Lung (tissue), 16 donors: ENCODE data around the gene KRT75. TPM values are rescaled to one million over a fixed set of nuclear protein-coding genes. Genes with fewer than 3 reads are reported as not detected.

Experiments
- ATAC-seq: fragments of 200-7000 bp; cut with Tn5 transposase; one replicate; pipeline ENCODE4 v1.9.1; 2020; ENCODE audit warnings: moderate number of reproducible peaks; ENCODE audit not compliant: insufficient read depth, low FRiP score
- DNase-seq, 3 donors: peaks; one replicate each; pipeline ENCODE4 v3.0.0-alpha.2; 2013 to 2017
- H3K27ac ChIP-seq, 2 donors: one replicate each; pipeline ENCODE4 v1.5.1; 2013; ENCODE audit warnings: mild to moderate bottlenecking in 2 of 2, moderate library complexity in 2 of 2, control low read depth in 1 of 2, inconsistent platforms in 1 of 2, low read depth in 1 of 2, low read length in 1 of 2
- H3K27me3 ChIP-seq, 3 donors: one replicate each; pipeline ENCODE4 v1.5.1; 2013; ENCODE audit warnings: low read length in 2 of 3; ENCODE audit not compliant: control insufficient read depth in 3 of 3, insufficient read depth in 3 of 3
- H3K36me3 ChIP-seq, 4 donors: one replicate each; pipeline ENCODE4 v1.5.1; 2013; ENCODE audit warnings: low read length in 4 of 4, mild to moderate bottlenecking in 1 of 4, moderate library complexity in 1 of 4; ENCODE audit not compliant: control insufficient read depth in 4 of 4, insufficient read depth in 4 of 4
- H3K4me1 ChIP-seq, 5 donors: one replicate each; pipeline ENCODE4 v1.5.1; 2013; ENCODE audit warnings: low read length in 5 of 5, mild to moderate bottlenecking in 2 of 5, moderate library complexity in 1 of 5; ENCODE audit not compliant: control insufficient read depth in 5 of 5, insufficient read depth in 5 of 5
- H3K4me3 ChIP-seq: one replicate; pipeline ENCODE4 v1.5.1; 2013; ENCODE audit warnings: mild to moderate bottlenecking, control low read depth, moderate library complexity
- H3K9ac ChIP-seq, 2 donors: one replicate each; pipeline ENCODE4 v1.5.1; 2013; ENCODE audit warnings: low read length in 2 of 2, control low read depth in 1 of 2; ENCODE audit not compliant: insufficient read depth in 1 of 2
- H3K9me3 ChIP-seq, 4 donors: one replicate each; pipeline ENCODE4 v1.5.1; 2013; ENCODE audit warnings: low read length in 3 of 4, mild to moderate bottlenecking in 1 of 4, moderate library complexity in 1 of 4; ENCODE audit not compliant: control insufficient read depth in 4 of 4, insufficient read depth in 3 of 4
- CTCF ChIP-seq: IDR thresholded peaks from 2 replicates; pipeline ENCODE4 v1.5.1; 2012; ENCODE audit warnings: mild to moderate bottlenecking; ENCODE audit errors: control extremely low read depth, extremely low read depth
- WGBS, 2 donors: extraction: QIAGEN DNeasy Blood & Tissue Kit; methylation state at CpG; one replicate each; pipeline ENCODE4 v1.1.7; 2013; 5-methylcytosine and 5-hydroxymethylcytosine counted together
- long read RNA-seq, 5 donors: transcript quantifications; one replicate each; lab custom pipeline, GENCODE V29; 2026
- polyA plus RNA-seq, 2 donors: library from polyadenylated mRNA; stranded (reverse); fragments of 200-250 nt; gene quantifications; one replicate each; pipeline ENCODE4 v1.2.1, GENCODE V29; 2013
- total RNA-seq, 2 donors: library from RNA; depleted of rRNA in 1 of 2; stranded (reverse); fragments of >200 nt in 1 of 2; gene quantifications; one replicate each; pipeline ENCODE4 v1.2.1, GENCODE V29; 2014 to 2021
- donor health status: control.
- donor health status: control.
- donor health status: Bipolar disorder and iron deficiency.
- donor health status: healthy.
- donor health status: DM: yes; HTN: yes; CAD: no.

Gene KRT75
- total RNA-seq (not detected), polyA plus RNA-seq (under 1 TPM in 1 of 2 donors, not detected in 1; 0.01 TPM)
- long read RNA-seq, donor 1 = 0 reads
- long read RNA-seq, donor 2 = 0 reads
- long read RNA-seq, donor 3 = 0 reads
- long read RNA-seq, donor 4 = 0 reads
- long read RNA-seq, donor 5 = 0 reads

DNA sequence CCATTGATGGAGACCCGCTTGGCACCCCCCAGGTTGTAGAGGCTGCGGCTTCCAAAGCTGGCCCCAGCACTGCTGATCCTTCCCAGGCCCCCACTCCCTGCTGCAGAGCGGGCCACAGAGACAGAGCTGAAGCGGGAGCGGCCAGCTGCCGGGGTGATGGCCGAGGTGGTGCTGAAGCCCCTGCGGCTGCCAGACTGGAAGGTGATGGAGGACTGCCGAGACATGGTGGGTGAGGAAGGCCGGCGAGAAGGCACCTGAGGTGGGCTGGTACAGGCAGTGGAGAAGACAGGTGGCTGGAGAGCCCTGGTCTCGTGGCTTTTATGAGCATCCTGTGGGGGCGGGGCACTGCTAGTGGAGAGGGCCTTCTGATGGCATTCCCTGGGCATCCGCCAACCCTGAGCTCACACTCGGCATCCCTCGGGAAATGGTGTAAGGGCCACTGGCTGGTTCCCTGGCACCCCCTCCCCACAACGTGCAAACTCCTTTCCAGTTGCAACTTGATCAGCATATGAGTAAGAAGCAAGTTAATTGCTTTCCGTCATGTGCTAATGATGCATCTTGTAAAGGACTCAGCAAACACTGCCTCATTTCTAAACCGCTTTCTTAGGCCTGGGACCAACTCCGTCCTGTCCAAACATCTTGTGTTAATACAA is at the start of gene KRT75:
Gene KRT75 (minus strand): TSS at position 291 of the 653 bp plus-strand sequence. CDS start 67 bp downstream, at position 224.
- no peak for DNase-seq
- ATAC-seq = no peak
- Histone ChIP-seq H3K9me3 (no peaks in the 10 kb centered on the region), H3K9ac (no peak within 1 kb of the TSS), H3K4me1 (peaks cover 0 to 7% (median 0%) of the 10 kb centered on the region in 5 donors), H3K27ac (no peak within 1 kb of the TSS), H3K4me3 (no peak within 1 kb of the TSS), H3K27me3 (peaks cover 0 to 9% (median 7%) of the 10 kb centered on the region in 3 donors), H3K36me3 (no peaks in the 10 kb centered on the region)
- no peak for TF ChIP-seq CTCF
- WGBS, 2 donors = 82 to 85% methylated on average over 20 of the region's 20 CpGs

- 60 to 65% methylated on average over 3 of the region's 3 CpGs for WGBS, 2 donors
- ATAC-seq = no peak
These were observed 45.9 kb upstream of the KRT75 start for GRCh38 chr12:52480073-52480472.

DNA sequence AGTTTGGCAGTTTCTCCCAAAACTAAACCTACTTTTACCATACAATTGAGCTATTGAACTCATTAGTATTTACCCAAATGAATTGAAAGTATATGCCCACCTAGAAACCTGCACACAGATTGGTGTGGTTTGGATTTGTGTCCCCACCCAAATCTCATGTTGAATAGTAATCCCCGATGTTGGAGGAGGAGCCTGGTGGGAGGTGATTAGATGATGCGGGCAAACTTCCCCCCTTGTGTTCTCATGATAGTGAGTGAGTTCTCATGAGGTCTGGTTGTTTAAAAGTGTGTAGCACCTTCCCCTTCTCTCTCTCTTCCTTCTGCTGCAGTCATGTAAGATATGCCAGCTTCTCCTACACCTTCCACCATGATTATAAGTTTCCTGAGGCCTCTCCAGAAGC is 43.5 kb upstream of the KRT75 start:
- no peak for DNase-seq
- Histone ChIP-seq H3K9me3 (peaks cover 0 to 2% (median 0%) of the 10 kb centered on the region in 4 donors), H3K4me1 (no peaks in the 10 kb centered on the region), H3K36me3 (no peaks in the 10 kb centered on the region), H3K27me3 (peaks cover 0 to 1% (median 0%) of the 10 kb centered on the region in 3 donors), H3K9ac (no peak overlapping the region), H3K4me3 (no peak overlapping the region), H3K27ac (no peak overlapping the region)
- WGBS, 2 donors = 44 to 63% methylated on average over 2 of the region's 2 CpGs
- no peak for ATAC-seq
- no peak for TF ChIP-seq CTCF

More at GRCh38 chr12:52480073-52480472, 45.9 kb upstream of the KRT75 start:
- Histone ChIP-seq H3K27me3 (peaks cover 0 to 4% (median 0%) of the 10 kb centered on the region in 3 donors), H3K27ac (no peak overlapping the region), H3K9me3 (peaks cover 0 to 2% (median 0%) of the 10 kb centered on the region in 4 donors), H3K4me1 (no peaks in the 10 kb centered on the region), H3K36me3 (no peaks in the 10 kb centered on the region), H3K4me3 (no peak overlapping the region), H3K9ac (no peak overlapping the region)
- no peak for DNase-seq
- TF ChIP-seq CTCF = no peak

DNA sequence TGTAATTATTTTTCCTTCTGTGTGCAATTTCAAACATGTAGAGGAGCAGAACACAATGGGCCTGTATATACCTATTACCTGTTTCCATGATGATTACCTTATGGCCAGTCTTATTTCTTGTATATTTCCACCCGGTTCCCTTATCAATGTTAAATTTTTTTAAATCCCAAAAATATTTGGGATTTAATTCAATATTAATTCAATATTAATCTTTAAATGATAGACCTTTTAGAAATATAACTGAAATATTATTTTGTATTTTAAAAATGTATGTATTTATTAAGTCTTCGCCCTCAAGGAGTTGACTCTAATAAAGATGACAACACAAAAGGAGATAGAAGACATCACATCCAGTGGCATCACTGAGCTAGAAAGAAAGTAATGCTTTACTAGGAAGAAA is 40.0 kb upstream of the KRT75 start:
- H3K4me1 ChIP-seq = no peaks in the 10 kb centered on the region
- no peak for ATAC-seq
- no peak overlapping the region for H3K27ac ChIP-seq
- no peaks in the 10 kb centered on the region for H3K36me3 ChIP-seq
- H3K9ac ChIP-seq = no peak overlapping the region
- H3K4me3 ChIP-seq = no peak overlapping the region
- 95 to 97% methylated on average over 2 of the region's 2 CpGs for WGBS, 2 donors
- no peak for DNase-seq
- no peak for TF ChIP-seq CTCF
- H3K9me3 ChIP-seq = no peaks in the 10 kb centered on the region
- no peaks in the 10 kb centered on the region for H3K27me3 ChIP-seq
